CD1c-positive myeloid dendritic cell (primary cell): ENCODE data around the gene OGFOD1.

Experiments used
- DNase-seq: peaks from one replicate; pipeline ENCODE4 v3.0.0-alpha.2; 2016; ENCODE audit errors: extremely low spot score

The OGFOD1 gene

GRCh38 chr16:56450986-56451752 is at the start of gene OGFOD1, which contains the start of gene NUDT21:
TSS of gene OGFOD1 (plus strand) at chr16:56451554. CDS start at chr16:56451613, 59 bp downstream.
TSS of gene NUDT21 (minus strand) at chr16:56451332. CDS start at chr16:56451202, 130 bp downstream.
- peak; percentile 97 for DNase-seq

- no peak for DNase-seq
Observed at GRCh38 chr16:56405977-56406672, 45.2 kb upstream of the OGFOD1 start.

DNA sequence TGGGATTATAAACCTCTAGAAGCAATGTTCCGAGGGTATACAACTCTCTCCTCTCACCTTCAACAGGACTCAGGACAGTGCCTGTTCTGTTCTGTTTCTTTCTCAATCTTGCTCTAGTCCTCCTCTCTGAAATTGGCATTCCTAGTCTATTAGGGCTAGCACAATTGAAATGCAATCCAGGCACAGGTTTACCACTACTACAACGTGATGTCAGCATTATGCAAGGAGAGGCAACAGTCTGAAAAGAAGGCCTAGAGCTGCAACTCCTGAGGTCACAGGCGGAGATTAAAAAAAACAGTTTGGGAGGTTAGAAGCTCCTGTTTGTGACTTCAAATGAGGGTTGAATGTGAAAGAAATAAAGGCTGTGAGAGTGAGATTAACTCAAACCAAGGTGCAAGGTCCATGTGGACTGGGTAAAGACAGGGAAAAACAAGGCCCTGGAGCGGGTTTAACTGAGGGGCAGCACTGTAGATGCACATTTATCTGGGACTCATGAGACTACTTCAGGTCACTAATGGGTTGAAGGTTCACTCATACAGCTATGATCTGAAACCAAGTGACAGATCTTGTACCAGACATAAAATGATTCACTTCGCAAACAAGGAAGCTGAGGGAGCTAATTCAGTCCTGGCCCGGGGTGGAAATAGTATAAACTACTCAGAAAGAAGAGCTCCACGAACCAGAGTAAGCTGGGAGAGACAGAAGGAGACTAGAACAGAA is 42.8 kb upstream of the OGFOD1 start:
- no peak for DNase-seq

DNA sequence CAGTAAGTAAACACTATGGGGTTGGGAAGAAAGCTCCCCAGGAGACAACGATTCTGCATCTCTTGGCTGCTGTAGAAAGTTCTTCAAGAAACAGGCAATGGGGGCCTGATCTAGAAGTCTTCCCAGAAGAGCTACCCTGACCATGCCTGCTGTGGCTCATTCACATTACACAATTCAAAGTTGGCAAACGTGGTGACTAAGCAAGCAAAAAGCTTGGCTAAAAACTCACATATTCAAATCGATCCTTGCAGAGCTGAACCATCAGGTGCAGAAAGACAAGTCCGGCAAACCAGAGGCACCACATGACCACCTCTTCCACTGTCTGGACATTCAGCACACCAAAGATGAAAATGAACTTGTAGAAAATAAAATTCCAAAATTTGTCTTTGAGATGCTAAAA is 42.2 kb upstream of the OGFOD1 start:
- DNase-seq = no peak

GRCh38 chr16:56411123-56411522 is 40.2 kb upstream of the OGFOD1 start:
- DNase-seq = no peak

DNA sequence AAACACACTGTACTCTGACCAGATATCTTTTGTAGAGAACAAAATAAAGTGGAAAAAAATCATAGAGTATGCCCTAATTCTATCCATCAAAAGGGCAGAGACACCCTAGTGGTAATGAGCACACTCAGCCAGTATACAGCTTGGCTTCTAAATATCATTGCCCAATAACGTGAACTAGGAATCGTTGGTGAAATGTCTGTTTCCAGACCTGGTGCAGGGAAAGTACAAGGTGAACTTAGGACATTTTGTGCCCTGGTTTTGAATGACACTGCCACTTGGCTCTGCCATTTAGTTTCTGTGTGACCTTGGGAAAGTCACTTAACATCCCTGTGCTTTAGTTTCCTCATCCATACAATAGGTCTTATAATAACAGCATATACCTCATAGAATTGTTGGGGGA is 39.7 kb upstream of the OGFOD1 start:
- no peak for DNase-seq

DNA sequence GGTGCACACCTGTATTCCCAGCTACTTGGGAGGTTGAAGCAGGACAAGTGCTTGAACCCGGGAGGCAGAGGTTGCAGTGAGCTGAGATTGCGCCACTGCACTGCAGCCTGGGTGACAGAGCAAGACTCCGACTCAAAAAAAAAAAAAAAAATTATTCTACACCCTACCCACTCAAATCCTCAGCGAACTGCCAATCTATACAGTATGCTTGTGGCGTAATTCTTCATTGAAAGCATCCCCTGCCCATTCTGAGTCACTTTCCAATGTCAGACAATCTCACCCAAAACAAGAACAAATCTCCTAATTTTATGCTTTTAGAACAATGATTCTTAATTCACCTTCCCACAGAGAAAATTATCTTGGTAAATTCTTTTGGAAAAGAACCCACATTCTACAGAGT is 38.0 kb upstream of the OGFOD1 start:
- no peak for DNase-seq

DNA sequence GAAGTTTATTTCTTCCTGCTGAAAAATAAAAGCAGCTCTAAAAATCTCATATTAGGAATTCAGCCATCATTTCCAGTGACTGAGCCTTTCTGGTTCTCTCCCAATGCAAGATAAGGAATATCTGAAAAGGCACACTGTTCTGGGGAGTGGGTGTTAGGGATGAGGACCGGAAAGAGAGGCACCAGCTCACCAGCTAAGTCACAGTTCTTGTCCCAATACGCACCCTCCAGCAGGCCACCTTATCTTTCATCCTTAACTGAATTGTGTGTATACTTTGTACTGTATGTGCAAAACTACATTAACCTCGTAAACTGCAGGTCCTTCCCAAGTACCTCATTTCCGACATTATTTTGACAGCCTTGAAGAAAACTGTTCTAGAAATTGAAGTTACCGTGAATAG is 37.0 kb upstream of the OGFOD1 start:
- DNase-seq = no peak

GRCh38 chr16:56415875-56416274 is 35.5 kb upstream of the OGFOD1 start:
- DNase-seq = peak; percentile 10

DNA sequence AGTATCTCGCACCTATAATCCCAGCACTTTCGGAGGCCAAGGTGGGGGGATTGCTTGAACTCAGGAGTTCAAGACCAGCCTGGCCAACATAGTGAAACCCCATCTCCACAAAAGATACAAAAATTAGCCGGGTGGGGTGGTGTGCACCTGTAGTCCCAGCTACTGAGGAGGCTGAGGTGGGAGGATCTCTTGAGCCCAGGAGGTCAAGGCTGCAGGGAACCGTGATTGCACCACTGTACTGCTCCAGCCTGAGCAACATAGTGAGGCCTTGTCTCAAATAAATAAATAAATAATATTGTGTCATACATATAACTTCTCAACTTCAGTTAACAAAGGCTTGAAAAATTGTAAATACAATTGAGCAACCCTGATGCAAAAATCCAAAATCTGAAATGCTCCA is 34.2 kb upstream of the OGFOD1 start:
- DNase-seq = no peak

- DNase-seq = no peak
Observed at GRCh38 chr16:56419740-56420548, 31.4 kb upstream of the OGFOD1 start.

- DNase-seq = no peak
Observed at GRCh38 chr16:56420613-56421012, 30.7 kb upstream of the OGFOD1 start.

DNA sequence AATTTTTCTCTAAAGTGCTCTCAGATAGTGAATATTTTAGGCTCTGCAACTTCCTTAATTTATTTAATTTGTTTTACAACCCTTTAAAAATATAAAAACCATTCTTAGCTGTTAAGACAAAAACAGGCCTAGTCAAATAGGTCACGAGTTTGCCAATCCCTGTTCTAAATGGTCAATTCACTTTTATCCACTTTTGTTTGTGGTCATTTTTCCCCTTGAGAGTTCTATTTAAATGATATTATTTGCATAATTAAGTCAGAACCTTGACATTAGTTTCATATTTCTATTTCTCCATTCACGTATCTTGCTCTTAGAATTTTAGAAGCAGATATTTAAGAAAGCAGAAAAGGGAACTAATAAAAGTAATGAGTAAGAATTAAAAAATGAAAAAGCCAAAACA is 30.0 kb upstream of the OGFOD1 start:
- DNase-seq = no peak

DNA sequence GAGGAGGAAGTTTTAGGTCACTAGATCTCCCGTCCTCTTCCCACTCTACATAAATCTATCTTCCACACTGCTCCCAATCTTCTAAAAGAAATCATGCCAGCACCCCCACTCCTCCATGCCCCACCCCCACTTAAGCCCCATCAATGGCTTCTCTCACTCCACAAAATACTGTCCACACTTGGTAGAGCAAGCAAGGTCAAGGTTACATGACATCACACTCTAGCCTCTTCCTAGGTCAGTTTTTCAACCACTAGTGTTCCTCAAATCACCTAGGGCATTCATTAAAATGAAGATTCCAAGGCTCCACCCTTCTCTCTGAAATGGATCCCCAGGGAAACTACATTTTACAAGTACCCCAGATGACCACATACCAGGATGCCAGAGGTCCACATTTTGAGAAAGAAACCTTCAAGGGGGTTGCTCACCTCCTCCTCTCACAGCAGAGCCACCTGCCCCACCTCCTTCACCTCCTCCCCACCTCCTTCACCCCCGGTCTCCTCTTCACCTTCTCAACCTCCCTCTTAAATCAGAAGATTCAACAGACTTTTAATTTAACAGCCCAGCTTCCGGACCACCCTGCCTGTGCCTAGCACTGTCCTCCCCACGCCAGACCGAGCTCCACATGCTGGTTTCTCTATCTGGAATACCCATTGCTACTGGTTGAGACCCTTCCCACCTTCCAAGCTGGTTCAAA is 29.2 kb upstream of the OGFOD1 start:
- no peak for DNase-seq

GRCh38 chr16:56422896-56423441 is 28.4 kb upstream of the OGFOD1 start:
- DNase-seq = no peak

DNA sequence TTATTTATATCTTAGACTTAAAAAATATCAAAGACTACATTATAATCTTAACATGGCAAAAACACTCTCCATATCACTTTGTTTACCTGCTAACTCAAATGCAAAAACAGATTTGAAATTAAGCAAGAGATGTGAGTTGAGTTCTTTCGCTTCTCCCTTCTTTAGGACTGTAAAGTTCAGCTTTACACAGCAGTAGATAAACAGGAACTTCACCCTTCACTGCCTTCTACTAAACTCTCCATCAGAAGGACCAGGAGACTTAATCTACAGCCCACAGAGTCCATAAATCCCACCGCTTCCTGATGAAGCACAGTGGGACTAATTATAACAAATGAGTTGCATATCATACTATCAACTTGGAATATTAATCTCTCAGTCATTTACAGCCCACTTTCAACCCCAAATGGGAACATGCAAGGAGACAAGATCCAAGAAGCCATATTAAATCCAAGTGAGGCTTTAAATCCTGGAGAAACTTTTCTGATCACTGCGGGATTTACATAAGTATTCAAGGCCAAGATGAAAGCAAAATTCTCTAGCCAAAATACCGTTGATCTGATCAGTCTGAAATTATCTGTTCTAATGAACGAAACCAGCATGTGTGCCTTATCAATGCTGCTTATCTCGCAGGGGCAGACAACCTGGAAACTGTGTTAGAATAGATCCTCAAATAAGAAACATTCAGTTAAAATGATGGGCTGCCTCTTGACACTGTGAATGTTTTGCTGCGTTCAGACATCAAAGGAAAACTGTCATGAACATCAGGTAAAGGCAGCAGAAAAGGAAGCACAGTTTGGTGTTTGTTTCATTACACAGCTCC is 27.6 kb upstream of the OGFOD1 start:
- DNase-seq = peak; percentile 61

- DNase-seq = no peak
Observed at GRCh38 chr16:56424404-56424764, 27.0 kb upstream of the OGFOD1 start.

- DNase-seq = peak; percentile 7
Observed at GRCh38 chr16:56424791-56425438, 26.4 kb upstream of the OGFOD1 start.

DNA sequence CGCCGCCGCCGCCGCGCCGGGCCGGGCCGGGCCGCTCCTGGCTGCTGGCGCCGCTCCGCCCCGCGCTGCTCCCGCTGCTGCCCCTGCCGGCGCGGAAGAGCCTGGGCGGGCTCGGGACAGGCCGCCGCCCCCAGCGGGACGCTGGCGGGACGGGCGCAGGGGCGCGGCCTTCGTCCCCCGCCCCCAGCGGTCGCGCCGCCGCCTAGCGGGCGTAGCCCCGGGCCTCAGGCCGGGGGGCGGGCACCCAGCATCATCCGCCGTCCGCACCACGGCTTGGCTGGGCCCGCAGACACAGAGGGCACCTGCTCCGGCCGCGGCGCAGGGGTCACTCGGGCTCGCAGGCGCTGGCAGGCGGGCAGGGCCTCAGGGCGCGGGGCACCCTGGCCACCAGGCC is 25.9 kb upstream of the OGFOD1 start, which contains the start of gene AMFR:
AMFR (minus strand) TSS at position 107 of the 394 bp plus-strand sequence. CDS start 218 bp downstream, outside the sequence.
- DNase-seq = peak; percentile 95
